ENCODE data around the gene IGFBP3.

DNA sequence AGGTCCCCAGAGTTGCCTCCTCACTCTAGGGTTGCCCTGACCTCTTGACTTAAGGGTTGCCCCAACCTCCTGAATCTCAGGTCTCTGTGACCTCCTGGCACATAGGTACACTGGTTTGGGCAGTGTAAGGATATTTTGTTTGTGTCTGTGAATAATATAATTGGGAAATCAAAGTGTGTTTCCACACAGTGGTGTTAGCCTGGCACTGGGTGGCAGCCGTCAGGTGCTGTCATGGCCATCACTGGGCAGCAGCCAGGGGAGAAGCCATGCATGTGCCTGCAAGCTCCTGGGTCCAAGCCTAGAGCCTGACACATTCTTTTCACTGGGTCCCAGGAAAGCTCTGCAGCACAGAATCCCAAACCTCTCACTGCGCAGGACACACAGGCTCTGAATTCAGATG lies 44.6 kb downstream of the IGFBP3 start:
- TF ChIP-seq, protein P1, sequence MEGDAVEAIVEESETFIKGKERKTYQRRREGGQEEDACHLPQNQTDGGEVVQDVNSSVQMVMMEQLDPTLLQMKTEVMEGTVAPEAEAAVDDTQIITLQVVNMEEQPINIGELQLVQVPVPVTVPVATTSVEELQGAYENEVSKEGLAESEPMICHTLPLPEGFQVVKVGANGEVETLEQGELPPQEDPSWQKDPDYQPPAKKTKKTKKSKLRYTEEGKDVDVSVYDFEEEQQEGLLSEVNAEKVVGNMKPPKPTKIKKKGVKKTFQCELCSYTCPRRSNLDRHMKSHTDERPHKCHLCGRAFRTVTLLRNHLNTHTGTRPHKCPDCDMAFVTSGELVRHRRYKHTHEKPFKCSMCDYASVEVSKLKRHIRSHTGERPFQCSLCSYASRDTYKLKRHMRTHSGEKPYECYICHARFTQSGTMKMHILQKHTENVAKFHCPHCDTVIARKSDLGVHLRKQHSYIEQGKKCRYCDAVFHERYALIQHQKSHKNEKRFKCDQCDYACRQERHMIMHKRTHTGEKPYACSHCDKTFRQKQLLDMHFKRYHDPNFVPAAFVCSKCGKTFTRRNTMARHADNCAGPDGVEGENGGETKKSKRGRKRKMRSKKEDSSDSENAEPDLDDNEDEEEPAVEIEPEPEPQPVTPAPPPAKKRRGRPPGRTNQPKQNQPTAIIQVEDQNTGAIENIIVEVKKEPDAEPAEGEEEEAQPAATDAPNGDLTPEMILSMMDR (IDR thresholded peaks at IDR 0.05; ENCODE audit: low read length), result no peak
- TF ChIP-seq EZH2 (IDR thresholded peaks at IDR 0.05; ENCODE audit: borderline replicate concordance, low read length), result no peak
